ENCODE data around the gene GCLC. TPM values are rescaled to one million over a fixed set of nuclear protein-coding genes. Genes with fewer than 3 reads are reported as not detected.

GCLC gene
- total RNA-seq, 2 experiments from 2014 or later: 21.0 to 23.8 TPM

DNA sequence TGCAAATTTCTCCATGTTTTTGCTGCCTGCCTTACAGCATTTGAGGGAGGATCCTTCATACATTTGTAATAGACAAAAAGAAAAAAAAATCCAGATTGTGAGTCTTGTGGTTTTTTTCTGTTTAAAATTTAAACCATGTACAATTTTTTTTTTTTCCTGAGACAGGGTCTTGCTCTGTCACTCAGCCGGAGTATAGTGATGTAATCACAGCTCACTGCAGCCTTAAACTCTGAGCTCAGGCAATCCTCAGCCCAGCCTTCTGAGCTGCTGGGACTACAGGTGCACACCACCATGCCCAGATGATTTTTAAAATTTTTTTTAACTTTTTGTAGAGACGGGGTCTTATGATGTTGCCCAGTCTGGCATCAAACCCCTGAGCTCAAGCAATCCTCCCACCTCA, 97.0 kb downstream of the GCLC start:
- Mint-ChIP-seq H3K27me3 (peaks cover 8% of the 10 kb centered on the region), H3K9me3 (no peaks in the 10 kb centered on the region), H3K4me1 (no peaks in the 10 kb centered on the region), H3K27ac (no peak overlapping the region), H3K36me3 (ENCODE audit: low read depth) (no peaks in the 10 kb centered on the region), H3K4me3 (no peak overlapping the region)
- ChIA-PET CTCF (interaction anchor here (0.7 to 1.3 kb wide), 2 partner anchors 15 to 19 kb away, joined by 4 read pairs; no protein-coding TSS in a partner anchor), POLR2A (no interaction called here)
- no peak for DNase-seq

Other genes starting within 250 kb of the GCLC start
- gene ELOVL5, start 196.2 kb downstream of the GCLC start, total RNA-seq: 100 to 1,000 TPM; 124 to 152 TPM
- gene KLHL31, start 120.7 kb upstream of the GCLC start, total RNA-seq: under 1 TPM; 0.07 to 0.15 TPM
- 1 to 10 TPM; 3.6 to 3.7 TPM for gene LRRC1, start 249.9 kb upstream of the GCLC start, total RNA-seq